Fibroblast of skin of abdomen (primary cell): ENCODE data around the gene DMWD.
A peak's percentile ranks its signal among the peaks of the same experiment; 100 is the strongest.

Experiments
- DNase-seq: peaks from one replicate; pipeline ENCODE4 v3.0.0-alpha.2; 2013

The DMWD gene

GRCh38 chr19:45785097-45785496, 7.5 kb downstream of the DMWD start:
- no peak for DNase-seq

GRCh38 chr19:45784096-45784495, 8.5 kb downstream of the DMWD start:
- no peak for DNase-seq

- DNase-seq = peak; percentile 53
Observed at GRCh38 chr19:45782820-45783785, 9.5 kb downstream of the DMWD start.

GRCh38 chr19:45782162-45782691, 10.4 kb downstream of the DMWD start, which contains the start of gene DMPK:
DMPK (minus strand) TSS chr19:45782490; CDS start chr19:45782352, 138 bp downstream.
- no peak for DNase-seq

GRCh38 chr19:45781214-45782161, 11.2 kb downstream of the DMWD start:
- DNase-seq = no peak

GRCh38 chr19:45780448-45781213, 12.0 kb downstream of the DMWD start:
- no peak for DNase-seq

GRCh38 chr19:45780146-45780447, 12.5 kb downstream of the DMWD start:
- DNase-seq = no peak

- DNase-seq = peak; percentile 48
Observed at GRCh38 chr19:45779231-45780145, 13.2 kb downstream of the DMWD start.

GRCh38 chr19:45778010-45778661, 14.5 kb downstream of the DMWD start:
- DNase-seq = no peak

- DNase-seq = no peak
Observed at GRCh38 chr19:45777395-45777961, 15.2 kb downstream of the DMWD start.

- no peak for DNase-seq
Observed at GRCh38 chr19:45774765-45775164, 17.9 kb downstream of the DMWD start.

- DNase-seq = no peak
Observed at GRCh38 chr19:45773384-45773783, 19.3 kb downstream of the DMWD start.

GRCh38 chr19:45772912-45773311, 19.7 kb downstream of the DMWD start:
- DNase-seq = no peak

- no peak for DNase-seq
Observed at GRCh38 chr19:45772130-45772840, 20.4 kb downstream of the DMWD start.

GRCh38 chr19:45771311-45771933, 21.2 kb downstream of the DMWD start:
- DNase-seq = no peak

GRCh38 chr19:45770192-45771101, 22.2 kb downstream of the DMWD start:
- DNase-seq = peak; percentile 98

- no peak for DNase-seq
Observed at GRCh38 chr19:45769821-45770191, 22.8 kb downstream of the DMWD start.
